Fibroblast of gingiva (primary cell): ENCODE results near the gene CASP4.
A peak's percentile ranks its signal among the peaks of the same experiment; 100 is the strongest.
"Not testable (repeated sequence)": the region's sequence is repeated elsewhere in the genome, so short reads cannot be mapped to it uniquely, and the experiment has no call there.

Experiments used
- DNase-seq: peaks from one replicate; pipeline ENCODE4 v3.0.0-alpha.2; 2011; ENCODE audit warnings: low read depth

Gene CASP4

GRCh38 chr11:104956528-104956927 lies 11.8 kb downstream of the CASP4 start:
- no peak for DNase-seq

DNA sequence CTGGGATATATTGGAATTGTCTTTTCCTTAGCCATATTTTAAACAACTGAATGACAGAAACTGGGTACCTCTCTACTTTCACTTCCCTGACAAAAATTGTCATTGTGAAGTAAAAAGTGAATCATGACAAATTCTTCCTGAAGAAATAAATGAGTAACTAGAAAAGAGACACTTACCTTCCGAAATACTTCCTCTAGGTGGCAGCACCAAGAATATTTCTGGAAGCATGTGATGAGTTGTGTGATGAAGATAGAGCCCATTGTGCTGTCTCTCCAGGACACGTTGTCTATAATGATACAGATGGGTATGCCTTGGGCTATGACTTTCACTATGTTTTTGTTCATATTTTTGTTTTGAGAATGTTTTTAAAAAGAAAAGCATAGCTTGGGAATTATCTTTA lies 21.5 kb downstream of the CASP4 start:
- DNase-seq, result peak; percentile 41

- peak; percentile 29 for DNase-seq
Measured at GRCh38 chr11:104944076-104944475, 24.3 kb downstream of the CASP4 start.

DNA sequence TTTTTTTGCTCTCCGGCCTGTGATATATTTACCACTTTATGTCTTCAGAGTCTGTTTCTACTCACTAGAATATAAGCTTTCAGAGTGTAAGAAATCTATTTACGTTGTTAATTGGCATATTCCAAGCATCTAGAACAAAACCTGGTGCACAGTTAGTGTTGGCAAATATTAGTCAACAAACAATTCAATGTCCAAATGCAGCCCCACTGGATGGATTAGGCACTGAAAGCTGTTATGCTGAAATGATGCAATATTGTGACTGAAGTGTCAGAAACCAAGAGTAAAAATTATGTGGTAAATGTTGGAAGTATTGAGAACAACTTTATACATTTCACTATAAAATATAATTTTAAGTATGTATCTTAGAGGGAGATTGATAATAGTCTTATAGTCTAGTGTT lies 24.8 kb downstream of the CASP4 start:
- no peak for DNase-seq

DNA sequence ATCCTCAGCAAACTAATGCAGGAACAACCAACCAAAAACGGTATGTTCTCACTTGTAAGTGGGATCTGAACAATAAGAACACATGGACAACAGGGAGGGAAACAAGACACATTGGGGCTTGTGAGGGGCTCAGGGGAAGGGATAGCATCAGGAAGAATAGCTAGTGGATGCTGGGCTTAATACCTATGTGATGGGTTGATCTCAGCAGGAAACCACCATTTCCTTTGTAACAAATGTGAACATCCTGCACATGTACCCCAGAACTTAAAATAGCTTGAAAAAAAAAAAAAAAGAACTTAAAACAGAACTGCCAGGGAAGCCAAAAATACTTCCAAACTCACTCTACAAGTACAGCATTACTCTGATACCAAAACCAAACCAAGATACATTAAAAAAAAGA lies 33.8 kb downstream of the CASP4 start:
- DNase-seq, result no peak

- DNase-seq, result not testable (repeated sequence)
Measured at GRCh38 chr11:104934073-104934472, 34.3 kb downstream of the CASP4 start.

DNA sequence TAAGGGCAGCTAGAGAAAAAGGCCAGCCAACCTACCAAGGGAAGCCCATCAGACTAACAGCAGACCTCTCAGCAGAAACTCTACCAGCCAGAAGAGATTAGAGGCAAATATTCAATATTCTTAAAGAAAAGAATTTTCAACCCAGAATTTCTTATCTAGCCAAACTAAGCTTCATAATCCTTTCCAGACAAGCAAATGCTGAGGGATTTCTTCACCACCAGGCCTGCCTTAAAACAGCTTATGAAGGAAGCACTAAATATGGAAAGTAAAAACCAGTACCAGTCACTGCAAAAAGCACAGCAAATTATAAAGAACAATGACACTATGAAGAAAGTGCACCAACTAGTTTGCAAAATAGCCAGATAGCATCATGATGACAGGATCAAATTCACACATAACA lies 39.6 kb downstream of the CASP4 start:
- DNase-seq, result no peak

GRCh38 chr11:104926771-104927611 lies 41.4 kb downstream of the CASP4 start:
- DNase-seq, result no peak

DNA sequence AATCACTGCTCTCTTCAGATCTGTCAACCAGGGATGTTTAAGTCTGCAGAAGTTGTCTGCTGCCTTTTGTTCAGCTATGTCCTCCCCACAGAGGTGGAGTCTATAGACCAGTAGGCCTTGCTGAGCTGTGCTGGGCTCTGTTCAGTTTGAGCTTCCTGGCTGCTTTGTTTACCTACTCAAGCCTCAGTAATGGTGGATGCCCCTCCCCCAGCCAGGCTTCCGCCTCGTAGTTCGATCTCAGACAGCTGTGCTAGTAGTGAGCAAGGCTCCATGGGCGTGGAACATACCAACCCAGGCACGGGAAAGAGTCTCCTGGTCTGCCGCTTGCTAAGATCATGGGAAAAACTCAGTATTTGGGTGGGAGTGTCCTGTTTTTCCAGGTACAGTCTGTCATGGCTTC lies 42.5 kb downstream of the CASP4 start:
- no peak for DNase-seq

- peak; percentile 83 for DNase-seq
Measured at GRCh38 chr11:104918113-104918824, 50.1 kb downstream of the CASP4 start.

DNA sequence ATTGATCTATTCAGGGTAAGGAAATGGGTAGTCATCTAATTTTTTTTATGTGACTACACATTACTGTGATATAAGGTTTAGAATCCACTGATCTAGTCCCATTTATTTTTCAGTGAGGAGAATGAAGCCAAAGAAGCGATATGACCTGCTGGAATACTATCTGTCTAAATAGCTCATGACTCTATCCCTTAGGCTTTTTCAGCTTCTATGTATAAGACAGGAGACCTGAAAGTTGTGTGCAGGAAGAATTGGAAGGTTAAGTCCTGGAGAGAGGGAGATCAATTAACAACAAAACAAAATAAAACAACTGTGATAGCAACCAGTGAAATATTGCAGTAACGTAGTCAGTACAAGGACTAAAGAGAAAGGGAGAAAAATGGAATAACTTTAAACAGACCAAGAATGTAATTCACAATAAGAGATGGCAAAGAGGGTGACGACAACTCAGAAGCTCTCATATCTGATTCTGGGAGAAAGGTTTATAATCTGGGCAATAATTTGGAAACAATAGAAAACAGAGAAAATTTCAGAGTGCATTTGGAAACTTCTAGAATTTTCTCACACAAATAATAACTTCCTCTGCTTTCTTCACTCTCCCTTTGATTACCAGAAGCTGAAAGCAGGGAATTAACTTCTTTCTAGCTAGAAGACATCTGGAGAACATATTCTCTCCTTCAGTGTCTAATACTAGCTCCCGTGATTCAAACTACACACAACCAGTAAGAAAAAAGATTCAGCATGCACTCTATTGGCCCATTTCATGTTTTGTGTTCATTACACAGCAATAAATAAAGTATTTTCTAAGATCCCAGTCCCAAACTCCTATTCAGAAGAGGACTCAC lies 50.9 kb downstream of the CASP4 start:
- no peak for DNase-seq

DNA sequence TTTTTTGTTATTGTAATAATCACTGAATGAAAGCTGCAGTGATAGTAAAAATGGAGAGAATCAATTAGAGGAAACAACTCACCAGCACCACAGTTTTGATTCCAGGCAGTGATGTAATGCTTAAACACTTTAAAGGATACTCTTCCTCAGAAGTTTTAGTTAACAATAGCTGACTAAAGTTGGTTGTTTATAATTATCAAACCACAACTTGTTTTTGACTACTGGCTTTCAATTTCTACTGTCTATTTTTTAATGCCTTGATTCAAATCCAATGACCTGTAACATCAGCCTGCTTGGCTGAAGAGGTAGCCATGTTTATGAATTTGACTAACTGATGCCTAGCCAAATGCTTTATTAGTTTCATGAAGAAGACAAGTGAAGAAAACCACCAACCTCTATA lies 51.9 kb downstream of the CASP4 start:
- DNase-seq, result no peak

GRCh38 chr11:104912102-104912501 lies 56.3 kb downstream of the CASP4 start:
- no peak for DNase-seq

- no peak for DNase-seq
Measured at GRCh38 chr11:104908186-104908531, 60.2 kb downstream of the CASP4 start.

DNA sequence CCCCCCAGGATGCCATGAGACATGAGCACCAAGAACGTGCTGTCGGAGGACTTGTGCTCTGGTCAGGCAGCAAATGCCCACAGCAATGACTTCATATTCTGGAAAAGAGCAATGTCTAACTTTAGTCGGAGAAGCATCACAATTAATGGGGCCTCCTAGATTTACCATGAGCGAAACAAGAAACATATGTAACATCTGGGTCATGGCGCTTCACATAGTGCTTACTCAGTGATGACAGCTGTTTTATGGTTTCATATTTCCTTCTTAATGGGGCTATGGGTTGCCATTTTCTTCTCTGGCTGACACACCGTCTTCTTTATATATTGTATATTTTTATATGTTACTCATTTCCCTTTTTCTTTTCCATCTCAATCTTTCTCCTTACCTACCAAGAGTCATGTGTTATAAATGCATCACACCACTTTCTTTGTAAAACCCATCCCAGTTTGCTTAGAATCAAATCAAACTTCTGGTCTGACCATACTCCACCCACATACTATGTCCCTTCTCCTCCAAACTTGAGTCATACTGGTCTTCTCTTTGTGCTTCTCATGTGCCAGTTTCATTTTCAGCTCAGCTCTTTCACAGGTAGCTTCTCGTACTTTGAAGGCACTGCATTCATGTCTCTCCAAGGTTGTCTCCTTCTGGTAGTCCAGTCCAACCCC lies 60.7 kb downstream of the CASP4 start:
- peak; percentile 52 for DNase-seq

- DNase-seq, result no peak
Measured at GRCh38 chr11:104905271-104905670, 63.1 kb downstream of the CASP4 start.

GRCh38 chr11:104899226-104899625 lies 69.1 kb downstream of the CASP4 start:
- DNase-seq, result no peak

DNA sequence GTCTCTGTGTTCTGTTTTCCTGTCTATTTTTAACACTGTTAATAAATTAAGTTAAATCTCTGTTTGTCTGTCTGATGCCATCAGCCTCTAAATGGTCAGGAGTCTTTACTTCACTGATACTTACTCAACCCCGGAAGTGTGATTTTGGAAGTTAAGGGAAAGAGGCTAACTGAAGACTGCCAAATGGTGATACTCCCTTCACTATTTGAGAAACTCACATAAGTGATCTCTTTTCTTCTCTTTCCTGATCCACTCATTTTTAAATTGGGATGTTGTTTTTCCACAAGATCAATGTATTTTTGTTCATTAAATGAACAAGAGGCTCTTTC lies 69.7 kb downstream of the CASP4 start:
- DNase-seq, result peak; percentile 20

DNA sequence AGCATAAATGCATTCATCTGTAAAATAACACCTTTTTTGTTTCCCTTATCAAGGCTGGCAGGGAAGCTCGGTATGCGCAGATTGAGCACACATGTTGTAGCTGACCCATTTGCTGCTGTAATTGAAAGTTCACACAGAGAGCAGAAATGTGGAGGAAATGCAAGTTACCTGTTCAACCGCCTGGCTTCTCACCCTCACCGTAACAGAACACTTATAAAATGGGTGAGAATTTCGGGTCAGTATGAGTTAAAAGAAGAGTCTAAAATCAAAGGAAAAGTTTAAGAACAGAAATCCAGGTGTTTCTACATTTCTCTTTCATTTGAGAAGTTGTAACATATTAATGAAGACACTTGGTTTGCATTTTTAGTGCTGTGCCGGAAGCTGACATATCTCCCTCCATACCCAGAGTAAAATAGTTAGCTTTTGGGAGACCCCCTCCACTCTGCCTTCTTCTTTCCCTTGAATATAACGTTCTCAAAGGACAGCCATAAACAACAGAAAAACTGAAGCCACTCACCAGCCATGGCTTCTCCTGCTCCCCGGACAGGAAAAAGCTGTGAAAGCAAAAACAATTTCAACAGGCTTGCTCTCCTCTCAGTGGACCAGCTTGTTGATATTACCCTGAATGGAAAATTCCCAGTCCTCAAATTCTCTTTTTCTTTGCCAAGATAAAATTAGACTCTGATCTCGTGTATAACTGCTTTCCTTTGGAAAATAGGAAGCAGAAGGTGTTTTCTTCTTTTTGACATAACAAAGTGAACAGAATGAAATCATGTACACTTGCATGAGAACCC lies 70.3 kb downstream of the CASP4 start, which contains the start of gene CASP12:
TSS of gene CASP12 (minus strand) at position 570 of the 794 bp plus-strand sequence.
- peak; percentile 45 for DNase-seq

- peak; percentile 19 for DNase-seq
Measured at GRCh38 chr11:104895634-104896033, 72.7 kb downstream of the CASP4 start.

GRCh38 chr11:104893876-104894275 lies 74.5 kb downstream of the CASP4 start:
- DNase-seq, result no peak
